NCI-H226 (cell line): ENCODE data around the gene MTTP.

Experiments used
- DNase-seq: peaks from one replicate; pipeline ENCODE4 v3.0.0-alpha.2; 2015

Gene MTTP

GRCh38 chr4:99593781-99594641, 19.4 kb downstream of the MTTP start:
- DNase-seq: no peak

DNA sequence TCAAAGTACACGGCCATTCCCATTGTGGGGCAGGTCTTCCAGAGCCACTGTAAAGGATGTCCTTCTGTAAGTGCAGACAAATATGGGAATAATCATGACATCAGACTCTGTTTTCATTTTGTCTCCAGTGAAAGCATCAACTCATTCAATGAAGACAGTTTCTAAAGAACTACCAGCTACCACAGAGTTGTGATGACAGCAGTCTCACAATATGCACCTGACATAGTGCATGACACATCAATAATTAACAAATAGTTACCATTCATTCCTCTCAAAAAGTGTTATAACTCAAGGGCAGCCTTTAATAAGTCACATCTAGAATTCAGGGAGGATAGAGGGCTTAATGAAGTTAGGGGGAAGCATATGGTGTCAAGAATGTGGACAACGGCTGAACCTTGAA, 20.2 kb downstream of the MTTP start:
- DNase-seq: no peak

GRCh38 chr4:99606716-99607115, 32.1 kb downstream of the MTTP start:
- no peak for DNase-seq

DNA sequence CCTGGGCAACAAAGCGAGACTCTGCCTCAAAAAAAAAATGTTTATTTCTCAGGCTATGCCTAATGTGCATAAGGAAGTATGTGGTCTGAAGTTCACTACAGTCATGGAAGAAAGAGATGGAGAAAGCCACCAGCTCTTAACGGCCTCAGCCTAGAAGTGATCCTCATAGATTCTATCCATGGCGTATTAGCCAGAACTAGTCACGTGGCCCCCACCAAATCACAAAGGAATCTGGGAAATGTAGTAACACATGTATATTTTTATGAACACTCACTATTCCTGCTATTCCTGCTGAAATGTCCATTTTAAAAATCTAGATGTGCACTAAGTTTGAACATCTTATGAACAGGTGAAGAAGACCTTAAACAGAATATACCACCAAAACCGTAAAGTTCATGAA, 33.8 kb downstream of the MTTP start:
- no peak for DNase-seq

DNA sequence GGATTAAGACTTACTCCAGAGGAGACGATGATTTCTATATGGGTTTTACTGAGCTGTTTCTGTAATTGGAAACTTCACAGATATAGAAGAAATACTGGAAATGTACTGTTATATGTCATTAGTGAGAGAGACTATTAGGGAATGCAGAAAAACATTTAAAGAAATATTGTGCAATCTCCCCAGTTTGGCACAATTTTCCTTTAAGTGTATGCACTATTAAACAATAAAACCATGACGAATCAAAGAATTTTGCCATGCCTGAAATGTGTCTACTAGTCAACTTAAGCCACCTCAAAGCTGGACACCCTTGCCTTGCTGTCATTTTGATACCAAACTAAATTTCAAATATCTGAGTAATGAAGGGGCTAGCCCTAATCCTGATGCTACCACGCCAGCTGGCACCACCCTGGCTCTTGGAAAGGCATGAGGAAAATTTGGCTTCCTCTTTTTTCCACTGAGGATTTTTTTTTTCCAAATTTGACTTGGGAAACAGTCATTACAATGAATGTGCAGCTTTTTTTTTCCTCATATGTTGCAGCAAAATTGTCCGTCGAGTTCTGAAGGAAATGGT, 36.1 kb downstream of the MTTP start:
- DNase-seq: no peak

DNA sequence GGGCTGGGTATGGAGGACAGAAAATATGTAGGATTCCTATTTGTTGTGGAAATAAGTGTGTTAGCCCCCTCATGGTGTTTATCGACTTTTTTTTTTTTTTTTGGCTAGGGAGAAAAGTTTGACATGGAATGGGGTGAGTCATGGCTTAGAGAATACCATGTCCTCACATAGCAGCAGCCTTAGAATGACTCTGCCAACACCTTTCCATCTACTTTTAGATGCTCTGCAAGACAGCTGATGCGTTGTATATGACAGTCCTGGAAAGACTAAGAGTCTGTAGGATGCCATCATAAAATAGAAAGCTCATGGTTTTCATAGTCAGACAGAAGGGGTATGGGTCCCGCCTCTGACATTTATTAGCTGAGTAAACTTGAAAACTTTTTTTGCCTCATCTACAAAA, 37.7 kb downstream of the MTTP start:
- DNase-seq: no peak

DNA sequence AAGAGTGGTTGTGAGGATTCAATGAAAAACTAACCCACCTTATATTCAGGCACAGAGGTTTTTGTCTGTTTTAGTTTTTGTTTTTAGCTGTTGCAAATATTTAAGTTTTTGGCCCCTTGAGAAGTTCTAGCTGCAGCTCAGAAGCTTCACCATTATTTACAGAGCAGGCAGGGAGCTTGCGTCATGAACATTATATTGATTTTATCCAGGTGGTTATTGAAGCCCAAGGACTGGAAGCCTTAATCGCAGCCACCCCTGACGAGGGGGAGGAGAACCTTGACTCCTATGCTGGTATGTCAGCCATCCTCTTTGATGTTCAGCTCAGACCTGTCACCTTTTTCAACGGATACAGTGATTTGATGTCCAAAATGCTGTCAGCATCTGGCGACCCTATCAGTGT, 38.1 kb downstream of the MTTP start:
- no peak for DNase-seq

GRCh38 chr4:99614491-99614890, 39.9 kb downstream of the MTTP start:
- no peak for DNase-seq

DNA sequence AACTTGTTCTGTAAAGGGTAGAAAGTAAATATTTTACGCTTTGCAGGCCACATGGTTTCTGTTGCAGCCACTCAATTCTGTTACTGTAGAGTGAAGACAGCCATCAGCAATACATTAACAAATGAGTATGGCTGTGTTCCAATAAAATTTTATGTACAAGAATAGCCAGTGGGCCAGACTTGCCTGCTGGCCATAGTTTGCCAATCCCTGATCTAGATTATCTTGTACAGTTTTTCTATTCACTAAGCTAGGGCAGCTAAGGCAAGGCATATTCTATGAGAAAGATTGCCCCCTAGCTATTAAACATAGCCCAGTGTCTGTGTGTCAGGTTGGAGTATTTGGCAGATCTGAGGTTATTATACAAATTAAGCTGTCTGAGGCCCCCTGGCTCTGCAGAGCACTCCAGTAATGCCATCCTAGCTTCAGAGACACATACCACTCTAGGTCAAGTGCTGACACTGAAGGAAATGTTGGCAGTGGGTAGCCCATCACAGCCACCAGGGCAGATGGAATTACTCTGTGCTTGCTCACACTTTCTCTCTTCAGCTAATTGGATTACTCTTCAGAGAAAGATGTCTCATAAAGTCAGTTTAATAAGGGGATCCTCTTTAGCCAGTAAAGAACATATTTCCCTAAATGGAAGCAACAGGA, 40.7 kb downstream of the MTTP start:
- no peak for DNase-seq

GRCh38 chr4:99617374-99617773, 42.8 kb downstream of the MTTP start:
- DNase-seq: no peak

DNA sequence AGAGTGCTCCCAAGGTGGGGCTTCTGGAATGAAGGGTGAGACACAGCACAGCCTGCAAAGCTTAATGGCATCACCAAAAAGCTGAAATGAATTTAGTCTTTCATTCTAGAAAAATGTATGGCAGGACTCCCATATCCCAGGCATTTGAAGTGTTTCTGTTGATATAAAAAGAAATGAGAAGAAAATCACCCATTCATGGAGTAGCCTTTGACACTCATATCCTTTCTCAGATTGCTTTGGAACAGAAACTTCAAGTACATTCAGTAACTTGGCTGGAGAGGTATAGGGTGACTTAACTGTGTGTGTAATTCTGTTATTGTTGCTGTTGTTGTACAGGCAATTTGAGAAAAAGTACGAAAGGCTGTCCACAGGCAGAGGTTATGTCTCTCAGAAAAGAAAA, 47.7 kb downstream of the MTTP start:
- no peak for DNase-seq

DNA sequence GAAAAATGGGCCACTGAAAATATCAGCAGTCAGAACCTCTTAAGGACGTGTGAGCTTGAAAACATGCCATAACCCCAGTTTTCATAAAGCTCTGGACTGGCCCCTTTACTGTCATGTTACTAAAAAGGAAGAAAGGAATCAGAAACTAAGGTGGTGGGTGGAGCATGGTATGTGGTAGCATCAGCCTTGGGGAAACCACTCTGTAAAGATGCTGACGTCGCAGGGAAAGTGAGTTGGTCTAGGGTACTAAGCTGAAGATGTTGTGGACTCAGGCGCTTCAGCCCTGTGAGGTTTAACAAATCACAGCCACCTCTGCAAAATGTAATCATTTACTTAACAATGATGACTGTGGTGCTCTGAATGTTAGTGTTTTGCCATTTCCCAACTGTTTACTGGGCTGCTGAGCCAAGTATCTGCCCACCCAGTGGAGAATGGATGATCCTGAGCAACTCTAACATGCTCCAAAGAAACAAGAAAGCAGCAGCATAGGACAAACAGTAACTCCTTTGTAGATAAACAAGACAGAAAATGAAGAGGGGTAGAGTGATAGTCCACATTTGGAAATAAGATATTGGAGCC, 49.6 kb downstream of the MTTP start:
- DNase-seq: no peak

- DNase-seq: no peak
Observed at GRCh38 chr4:99625369-99625768, 50.7 kb downstream of the MTTP start.

DNA sequence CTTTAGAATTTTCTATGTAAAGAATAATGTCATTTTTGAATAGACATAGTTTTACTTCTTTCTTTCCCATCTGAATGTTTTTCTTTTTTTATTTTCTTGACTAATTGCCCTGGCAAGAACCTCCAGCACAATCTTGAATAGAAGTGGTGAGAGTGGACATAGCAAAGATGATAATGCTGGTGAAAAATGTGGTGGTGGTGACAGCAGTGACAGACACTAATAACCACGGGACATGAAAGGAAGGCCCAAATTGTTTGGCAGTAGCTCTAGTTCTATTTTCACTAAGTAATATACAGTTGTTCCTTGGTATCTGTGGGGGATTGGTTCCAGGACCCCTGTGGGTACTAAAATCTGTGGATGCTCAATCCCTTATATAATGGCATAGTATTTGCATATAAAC, 53.4 kb downstream of the MTTP start:
- no peak for DNase-seq

- DNase-seq: no peak
Observed at GRCh38 chr4:99629962-99630554, 55.4 kb downstream of the MTTP start.

DNA sequence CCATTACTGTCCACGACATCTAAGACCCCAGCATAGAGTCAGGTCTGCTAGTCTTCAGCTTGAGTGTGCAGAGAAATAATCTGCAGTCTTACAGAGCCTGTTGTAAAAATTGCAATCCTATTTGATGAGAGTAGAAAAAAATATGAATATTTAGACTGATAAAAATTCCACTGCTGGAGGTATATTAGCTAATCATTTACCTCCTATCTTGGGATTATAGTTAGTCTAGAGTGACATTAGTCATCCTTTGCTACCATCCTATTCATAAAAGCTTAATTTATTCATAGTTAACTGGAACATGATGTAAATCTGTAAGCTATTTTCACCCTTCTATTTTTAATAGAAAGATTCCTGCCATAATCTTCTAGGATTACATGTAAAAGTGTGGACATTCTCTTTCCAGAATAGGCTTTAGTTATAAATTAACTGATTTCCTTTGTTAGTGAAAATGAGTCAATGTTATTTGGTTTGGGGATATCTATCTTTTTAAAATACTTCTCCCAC, 56.3 kb downstream of the MTTP start:
- no peak for DNase-seq

DNA sequence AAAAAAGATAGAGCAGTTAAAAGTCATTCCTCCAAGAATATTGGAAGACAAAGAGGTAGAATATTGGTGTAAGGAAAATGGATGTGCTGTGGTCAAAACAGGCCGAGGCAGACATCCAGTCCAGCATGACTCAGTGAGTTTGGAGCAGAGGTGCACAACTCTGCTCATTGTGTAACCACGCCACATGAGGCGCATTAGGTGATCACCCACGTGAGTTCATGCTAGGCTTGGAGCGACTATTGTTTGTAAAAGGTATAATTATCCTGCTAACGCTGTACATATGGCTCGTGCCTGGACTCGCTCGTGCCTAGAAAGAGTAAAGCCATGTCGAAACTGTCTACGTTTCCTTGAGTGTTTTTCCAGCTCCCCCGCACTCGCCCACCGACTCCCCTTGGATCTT, 59.1 kb downstream of the MTTP start:
- no peak for DNase-seq

DNA sequence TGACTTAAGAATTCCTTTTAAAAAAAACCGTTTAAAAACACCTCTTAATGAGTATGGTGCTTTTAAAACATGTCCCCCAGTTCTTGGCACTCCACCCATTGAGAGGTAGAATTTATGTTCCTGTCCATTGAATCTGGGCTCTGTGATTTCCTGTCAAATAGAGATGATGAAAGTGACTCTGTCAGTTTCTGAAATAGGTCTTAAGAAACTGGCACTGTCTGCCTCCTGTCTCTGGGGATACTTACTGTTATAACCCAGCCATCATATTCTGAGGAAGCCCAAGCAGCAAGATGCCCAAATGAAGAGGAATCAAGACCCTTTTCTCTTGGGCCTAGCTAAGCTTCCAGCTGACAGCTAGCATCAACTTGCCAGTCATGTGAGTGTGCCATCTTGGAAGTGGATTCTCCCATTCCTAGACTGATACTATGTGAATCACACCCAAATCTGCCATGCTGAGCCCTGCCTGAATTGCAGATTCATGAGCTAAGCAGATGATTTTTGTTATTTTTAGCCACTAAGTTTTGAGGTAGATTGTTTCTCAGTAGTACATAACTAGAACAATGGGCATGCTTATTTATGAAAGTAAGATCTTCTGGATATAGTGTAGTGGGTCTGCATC, 60.2 kb downstream of the MTTP start:
- no peak for DNase-seq

GRCh38 chr4:99635601-99636000, 61.0 kb downstream of the MTTP start:
- DNase-seq: no peak

DNA sequence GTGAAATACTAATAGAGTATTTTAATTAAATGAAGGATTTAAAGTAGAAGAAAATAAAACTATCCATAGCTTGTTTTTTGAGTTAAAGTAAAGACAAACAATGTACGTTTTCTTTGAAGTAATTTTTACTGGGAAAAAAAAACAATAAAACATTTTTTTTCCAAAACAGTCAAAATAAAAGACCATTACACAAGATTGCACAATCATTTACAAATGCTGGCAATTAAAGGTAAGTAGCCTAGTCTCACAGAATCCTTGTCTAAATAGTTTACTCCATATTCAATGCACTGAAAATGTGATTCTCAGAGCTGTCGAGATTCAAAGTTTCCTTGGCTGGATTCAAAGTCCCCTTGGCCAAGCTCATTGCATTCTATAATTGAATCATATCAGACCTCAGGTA, 61.8 kb downstream of the MTTP start:
- no peak for DNase-seq

DNA sequence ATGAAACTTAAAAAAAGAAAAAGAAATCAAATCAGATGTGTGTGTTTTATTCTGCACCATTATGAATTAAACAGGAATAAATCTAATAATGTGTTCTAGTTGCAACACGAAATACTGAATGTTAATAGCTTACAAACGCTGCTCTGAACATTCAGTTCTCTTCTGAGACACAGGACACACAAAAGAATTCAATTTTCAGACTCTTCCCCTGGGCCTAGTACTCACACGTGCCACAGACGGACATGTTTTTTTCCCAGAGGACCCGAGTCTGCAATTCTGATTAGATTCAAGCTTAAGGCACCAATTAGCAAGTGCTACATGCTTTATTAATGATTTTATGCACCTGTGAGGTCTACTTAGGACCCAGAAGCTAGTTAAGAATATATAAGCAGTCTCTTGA, 62.5 kb downstream of the MTTP start:
- no peak for DNase-seq

DNA sequence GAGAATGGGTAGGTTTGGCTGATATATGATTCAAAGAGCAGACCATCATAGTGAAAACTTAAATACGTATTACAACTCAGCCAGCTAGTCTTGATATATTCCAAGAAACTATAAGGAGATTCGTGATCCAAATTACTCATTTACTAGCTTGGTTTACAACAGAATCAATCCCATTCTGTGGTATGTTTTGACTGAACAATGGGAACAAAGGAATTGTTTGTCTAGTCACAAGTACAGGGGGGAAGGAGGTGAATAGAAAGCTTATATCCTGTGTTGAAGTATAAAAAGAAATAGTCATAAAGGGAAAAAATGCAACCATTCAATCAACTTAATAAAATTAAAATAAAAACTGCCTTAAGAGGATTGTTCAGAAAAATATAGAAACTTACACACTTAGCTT, 66.1 kb downstream of the MTTP start:
- no peak for DNase-seq
